Testis (tissue), 2 donors: ENCODE results near the gene SNAP47.

Source experiments
- POLR2A ChIP-seq: fragments of 450-650 bp; IDR thresholded peaks from one replicate; pipeline ENCODE4 v1.6.1; 2017; ENCODE audit warnings: antibody characterized with exemption, mild to moderate bottlenecking, moderate library complexity
- TF ChIP-seq, protein P1 (sequence below), 3 experiments: fragments of 450-650 bp in 2 of 3; fragments of 200-600 bp in 1 of 3; sonication (generic) in 1 of 3; IDR thresholded peaks; one replicate each; pipeline ENCODE4 v1.5.1; 2016 to 2019; ENCODE audit warnings: antibody characterized with exemption in 3 of 3, mild to moderate bottlenecking in 2 of 3, moderate library complexity in 1 of 3

DNA sequence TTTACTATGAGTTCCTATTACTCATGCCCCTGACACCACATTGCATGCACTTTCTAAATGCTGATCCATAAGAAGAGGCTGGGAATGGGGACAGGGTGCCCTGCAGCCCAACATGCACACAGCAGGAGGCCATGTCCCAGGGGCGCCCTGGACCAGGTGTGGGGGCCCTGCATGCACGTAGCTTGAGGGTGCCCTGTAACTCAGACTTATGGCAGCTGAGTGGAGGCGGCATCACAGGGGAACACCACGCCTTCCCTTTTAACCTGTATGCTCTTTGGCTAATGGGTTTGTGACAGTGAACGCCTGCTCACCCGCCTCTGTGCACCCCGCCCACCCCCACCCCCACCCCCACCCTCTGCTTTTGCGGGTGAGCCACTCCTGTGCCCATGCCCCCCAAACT is 36.1 kb downstream of the SNAP47 start:
- TF ChIP-seq, protein P1, sequence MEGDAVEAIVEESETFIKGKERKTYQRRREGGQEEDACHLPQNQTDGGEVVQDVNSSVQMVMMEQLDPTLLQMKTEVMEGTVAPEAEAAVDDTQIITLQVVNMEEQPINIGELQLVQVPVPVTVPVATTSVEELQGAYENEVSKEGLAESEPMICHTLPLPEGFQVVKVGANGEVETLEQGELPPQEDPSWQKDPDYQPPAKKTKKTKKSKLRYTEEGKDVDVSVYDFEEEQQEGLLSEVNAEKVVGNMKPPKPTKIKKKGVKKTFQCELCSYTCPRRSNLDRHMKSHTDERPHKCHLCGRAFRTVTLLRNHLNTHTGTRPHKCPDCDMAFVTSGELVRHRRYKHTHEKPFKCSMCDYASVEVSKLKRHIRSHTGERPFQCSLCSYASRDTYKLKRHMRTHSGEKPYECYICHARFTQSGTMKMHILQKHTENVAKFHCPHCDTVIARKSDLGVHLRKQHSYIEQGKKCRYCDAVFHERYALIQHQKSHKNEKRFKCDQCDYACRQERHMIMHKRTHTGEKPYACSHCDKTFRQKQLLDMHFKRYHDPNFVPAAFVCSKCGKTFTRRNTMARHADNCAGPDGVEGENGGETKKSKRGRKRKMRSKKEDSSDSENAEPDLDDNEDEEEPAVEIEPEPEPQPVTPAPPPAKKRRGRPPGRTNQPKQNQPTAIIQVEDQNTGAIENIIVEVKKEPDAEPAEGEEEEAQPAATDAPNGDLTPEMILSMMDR (IDR thresholded peaks at IDR 0.05) = no peak
- TF ChIP-seq POLR2A = no peak
